Trophoblast cell (in vitro differentiated cells and primary cell): ENCODE results near the gene CGREF1.

Source experiments
- DNase-seq, 2 donors: peaks; one replicate each; pipeline ENCODE4 v3.0.0-alpha.2; 2016
- H2AFZ ChIP-seq: 2 replicates; pipeline ENCODE4 v1.6.1; 2013; ENCODE audit warnings: low read length, moderate library complexity, mild to moderate bottlenecking; ENCODE audit not compliant: insufficient read depth, poor library complexity
- H2AK5ac ChIP-seq: 2 replicates; pipeline ENCODE4 v1.6.1; 2013; ENCODE audit warnings: mild to moderate bottlenecking, low read length
- H2BK120ac ChIP-seq: 2 replicates; pipeline ENCODE4 v1.6.1; 2013; ENCODE audit warnings: low read length, mild to moderate bottlenecking, moderate library complexity; ENCODE audit not compliant: insufficient read depth, poor library complexity
- H2BK12ac ChIP-seq: 2 replicates; pipeline ENCODE4 v1.6.1; 2013; ENCODE audit warnings: mild to moderate bottlenecking, low read length, moderate library complexity
- H2BK5ac ChIP-seq: 2 replicates; pipeline ENCODE4 v1.6.1; 2013; ENCODE audit warnings: low read length, low read depth, moderate library complexity, mild to moderate bottlenecking; ENCODE audit not compliant: poor library complexity
- H3K14ac ChIP-seq: 2 replicates; pipeline ENCODE4 v1.6.1; 2013; ENCODE audit warnings: mild to moderate bottlenecking, low read length
- H3K18ac ChIP-seq: 2 replicates; pipeline ENCODE4 v1.6.1; 2013; ENCODE audit warnings: mild to moderate bottlenecking, low read length
- H3K23ac ChIP-seq: 2 replicates; pipeline ENCODE4 v1.6.1; 2013; ENCODE audit warnings: low read length
- H3K27ac ChIP-seq: 2 replicates; pipeline ENCODE4 v1.5.1; 2013; ENCODE audit warnings: low read depth, mild to moderate bottlenecking, inconsistent platforms, low read length, moderate library complexity
- H3K27me3 ChIP-seq: 2 replicates; pipeline ENCODE4 v1.6.1; 2013; ENCODE audit warnings: inconsistent platforms, mild to moderate bottlenecking, low read length, moderate library complexity; ENCODE audit not compliant: insufficient read depth
- H3K36me3 ChIP-seq, 2 experiments: 1 replicate in 1 of 2; 2 replicates in 1 of 2; pipeline ENCODE4 v1.6.1; 2013; ENCODE audit warnings: low read length in 2 of 2, mild to moderate bottlenecking in 2 of 2, moderate library complexity in 1 of 2; ENCODE audit not compliant: insufficient read depth in 2 of 2, control insufficient read depth in 1 of 2
- H3K4ac ChIP-seq: 2 replicates; pipeline ENCODE4 v1.6.1; 2013; ENCODE audit warnings: low read depth, mild to moderate bottlenecking, low read length, moderate library complexity
- H3K4me1 ChIP-seq, 2 experiments: 1 replicate in 1 of 2; 2 replicates in 1 of 2; pipeline ENCODE4 v1.6.1; 2013; ENCODE audit warnings: low read length in 2 of 2, mild to moderate bottlenecking in 2 of 2, moderate library complexity in 1 of 2; ENCODE audit not compliant: insufficient read depth in 2 of 2, control insufficient read depth in 1 of 2
- H3K4me2 ChIP-seq: 2 replicates; pipeline ENCODE4 v1.6.1; 2013; ENCODE audit warnings: inconsistent platforms, mild to moderate bottlenecking, low read length, moderate library complexity
- H3K4me3 ChIP-seq: 2 replicates; pipeline ENCODE4 v1.5.1; 2013; ENCODE audit warnings: mild to moderate bottlenecking, low read depth, low read length, inconsistent platforms
- H3K79me1 ChIP-seq: one replicate; pipeline ENCODE4 v1.6.1; 2013; ENCODE audit warnings: low read length
- H3K79me2 ChIP-seq: 2 replicates; pipeline ENCODE4 v1.6.1; 2013; ENCODE audit warnings: low read length, mild to moderate bottlenecking; ENCODE audit not compliant: control insufficient read depth, insufficient read depth, poor library complexity
- H3K9ac ChIP-seq: 2 replicates; pipeline ENCODE4 v1.6.1; 2013; ENCODE audit warnings: mild to moderate bottlenecking, low read length
- H3K9me3 ChIP-seq: 2 replicates; pipeline ENCODE4 v1.6.1; 2013; ENCODE audit warnings: low read depth, mild to moderate bottlenecking, control low read depth, inconsistent platforms, low read length; ENCODE audit not compliant: insufficient read depth
- H4K12ac ChIP-seq: 2 replicates; pipeline ENCODE4 v1.6.1; 2013; ENCODE audit warnings: low read depth, mild to moderate bottlenecking, low read length, moderate library complexity
- H4K8ac ChIP-seq: 2 replicates; pipeline ENCODE4 v1.6.1; 2013; ENCODE audit warnings: low read depth, mild to moderate bottlenecking, low read length, moderate library complexity
- H4K91ac ChIP-seq: one replicate; pipeline ENCODE4 v1.6.1; 2013; ENCODE audit warnings: low read depth, mild to moderate bottlenecking, low read length, moderate library complexity
- WGBS: extraction: QIAGEN DNeasy Blood & Tissue Kit; methylation state at CpG from one replicate; pipeline ENCODE4 v1.1.7; 2013; ENCODE audit warnings: missing lambda C conversion rate; ENCODE audit not compliant: insufficient read length, insufficient coverage; ENCODE audit errors: extremely low coverage; 5-methylcytosine and 5-hydroxymethylcytosine counted together

The CGREF1 gene

GRCh38 chr2:27065128-27065527, 53.8 kb downstream of the CGREF1 start:
- Histone ChIP-seq H4K8ac (no peak overlapping the region), H3K4me2 (no peak overlapping the region), H3K4ac (no peak overlapping the region), H3K27me3 (no peaks in the 10 kb centered on the region), H3K23ac (no peak overlapping the region), H2AK5ac (no peak overlapping the region), H4K12ac (no peak overlapping the region), H2BK12ac (no peak overlapping the region), H3K14ac (no peak overlapping the region), H2AFZ (no peak overlapping the region), H2BK120ac (no peak overlapping the region), H4K91ac (no peak overlapping the region), H3K79me2 (peaks cover 3% of the 10 kb centered on the region), H3K79me1 (no peaks in the 10 kb centered on the region), H3K4me1 (peaks cover 0 to 6% of the 10 kb centered on the region in 2 experiments), H3K9me3 (no peaks in the 10 kb centered on the region), H3K27ac (no peak overlapping the region), H3K4me3 (no peak overlapping the region), H3K9ac (no peak overlapping the region), H2BK5ac (no peak overlapping the region), H3K18ac (no peak overlapping the region), H3K36me3 (peaks cover 27 to 45% of the 10 kb centered on the region in 2 experiments)
- WGBS: no CpG with 5 or more reads among the region's 3 CpGs
- DNase-seq: no peak

- H2AFZ ChIP-seq: no peak overlapping the region
- H4K8ac ChIP-seq: no peak overlapping the region
- H3K9ac ChIP-seq: no peak overlapping the region
- H2BK12ac ChIP-seq: no peak overlapping the region
- no peak overlapping the region for H2BK120ac ChIP-seq
- no peak overlapping the region for H3K23ac ChIP-seq
- peaks cover 2% of the 10 kb centered on the region for H3K79me1 ChIP-seq
- H3K36me3 ChIP-seq: peaks cover 17 to 35% of the 10 kb centered on the region in 2 experiments
- peaks cover 5 to 7% of the 10 kb centered on the region in 2 experiments for H3K4me1 ChIP-seq
- H2AK5ac ChIP-seq: no peak overlapping the region
- H3K79me2 ChIP-seq: no peaks in the 10 kb centered on the region
- H3K14ac ChIP-seq: no peak overlapping the region
- no peak overlapping the region for H3K4me2 ChIP-seq
- no CpG with 5 or more reads among the region's 3 CpGs for WGBS
- no peak overlapping the region for H3K27ac ChIP-seq
- H2BK5ac ChIP-seq: no peak overlapping the region
- H3K18ac ChIP-seq: no peak overlapping the region
- no peak overlapping the region for H4K91ac ChIP-seq
- no peak for DNase-seq
- H3K9me3 ChIP-seq: no peaks in the 10 kb centered on the region
- no peaks in the 10 kb centered on the region for H3K27me3 ChIP-seq
- no peak overlapping the region for H3K4ac ChIP-seq
- H4K12ac ChIP-seq: no peak overlapping the region
- H3K4me3 ChIP-seq: no peak overlapping the region
These were observed 58.6 kb downstream of the CGREF1 start for GRCh38 chr2:27060323-27060722.

GRCh38 chr2:27059141-27059820, 59.6 kb downstream of the CGREF1 start:
- no peak overlapping the region for H3K4ac ChIP-seq
- H2AK5ac ChIP-seq: no peak overlapping the region
- H2BK12ac ChIP-seq: no peak overlapping the region
- H3K4me1 ChIP-seq: peaks cover 5 to 7% of the 10 kb centered on the region in 2 experiments
- DNase-seq: no peak
- no peak overlapping the region for H4K91ac ChIP-seq
- H3K9me3 ChIP-seq: no peaks in the 10 kb centered on the region
- WGBS: no CpG with 5 or more reads among the region's 15 CpGs
- no peak overlapping the region for H3K27ac ChIP-seq
- no peak overlapping the region for H3K4me3 ChIP-seq
- no peak overlapping the region for H2AFZ ChIP-seq
- no peaks in the 10 kb centered on the region for H3K79me2 ChIP-seq
- no peak overlapping the region for H4K12ac ChIP-seq
- H3K27me3 ChIP-seq: no peaks in the 10 kb centered on the region
- H3K14ac ChIP-seq: no peak overlapping the region
- no peak overlapping the region for H3K23ac ChIP-seq
- no peak overlapping the region for H2BK5ac ChIP-seq
- H4K8ac ChIP-seq: no peak overlapping the region
- peaks cover 21 to 40% of the 10 kb centered on the region in 2 experiments for H3K36me3 ChIP-seq
- no peak overlapping the region for H2BK120ac ChIP-seq
- no peak overlapping the region for H3K18ac ChIP-seq
- H3K79me1 ChIP-seq: peaks cover 4% of the 10 kb centered on the region
- H3K4me2 ChIP-seq: no peak overlapping the region
- no peak overlapping the region for H3K9ac ChIP-seq

- H2AK5ac ChIP-seq: no peak overlapping the region
- no peak overlapping the region for H3K27ac ChIP-seq
- no peak overlapping the region for H2BK12ac ChIP-seq
- peaks cover 4% of the 10 kb centered on the region for H3K79me1 ChIP-seq
- peaks cover 5 to 7% of the 10 kb centered on the region in 2 experiments for H3K4me1 ChIP-seq
- H4K12ac ChIP-seq: no peak overlapping the region
- H3K23ac ChIP-seq: no peak overlapping the region
- no CpG with 5 or more reads among the region's 10 CpGs for WGBS
- H3K4ac ChIP-seq: no peak overlapping the region
- peaks cover 27 to 50% of the 10 kb centered on the region in 2 experiments for H3K36me3 ChIP-seq
- no peak overlapping the region for H3K4me3 ChIP-seq
- H4K91ac ChIP-seq: no peak overlapping the region
- H3K14ac ChIP-seq: no peak overlapping the region
- no peak overlapping the region for H2BK120ac ChIP-seq
- H2BK5ac ChIP-seq: no peak overlapping the region
- H3K9ac ChIP-seq: no peak overlapping the region
- no peak overlapping the region for H3K18ac ChIP-seq
- H3K9me3 ChIP-seq: no peaks in the 10 kb centered on the region
- H2AFZ ChIP-seq: no peak overlapping the region
- H4K8ac ChIP-seq: no peak overlapping the region
- no peaks in the 10 kb centered on the region for H3K27me3 ChIP-seq
- H3K4me2 ChIP-seq: no peak overlapping the region
- DNase-seq: no peak
- no peaks in the 10 kb centered on the region for H3K79me2 ChIP-seq
These were observed 60.7 kb downstream of the CGREF1 start for GRCh38 chr2:27058210-27058609.
